Upper lobe of right lung (tissue), 1 donor: ENCODE data around the gene SIVA1. TPM values are rescaled to one million over a fixed set of nuclear protein-coding genes. Genes with fewer than 3 reads are reported as not detected.

Experiments used
- ATAC-seq: fragments of 200-7000 bp; cut with Tn5 transposase; one replicate; pipeline ENCODE4 v1.9.1; 2020; ENCODE audit warnings: mild to moderate bottlenecking, moderate library complexity
- DNase-seq: peaks from one replicate; pipeline ENCODE4 v3.0.0-alpha.2; 2020
- H3K27ac ChIP-seq: fragments of 200-600 bp; one replicate; pipeline ENCODE4 v1.8.0; 2022
- H3K27me3 ChIP-seq: fragments of 200-600 bp; one replicate; pipeline ENCODE4 v1.8.0; 2022; ENCODE audit warnings: mild to moderate bottlenecking
- H3K36me3 ChIP-seq: fragments of 200-600 bp; one replicate; pipeline ENCODE4 v1.8.0; 2022
- H3K4me1 ChIP-seq: fragments of 200-600 bp; one replicate; pipeline ENCODE4 v1.8.0; 2022
- H3K4me3 ChIP-seq: fragments of 200-600 bp; one replicate; pipeline ENCODE4 v1.8.0; 2022; ENCODE audit warnings: mild to moderate bottlenecking
- H3K9me3 ChIP-seq: fragments of 200-600 bp; one replicate; pipeline ENCODE4 v1.8.0; 2022
- intact Hi-C: fragments of 100-400 bp; cut with DNase I; formaldehyde crosslinking; loops from one replicate; pipeline ENCODE4 v1.11.0; 2022
- total RNA-seq: library from RNA; stranded (reverse); fragmentation: NEBNext Ultra II Directional; extraction: Animal tissue kit (Norgen Biotek cat#: 25700); gene quantifications from one replicate; pipeline ENCODE4 v1.2.1, GENCODE V29; 2021
- TF ChIP-seq, protein P1 (sequence below): fragments of 200-600 bp; IDR thresholded peaks from one replicate; pipeline ENCODE4 v1.8.0; 2022; ENCODE audit warnings: antibody characterized with exemption
- donor health status: DM: no; HTN: yes; CAD: no; lungs with severe emphysema.

The SIVA1 gene
- total RNA-seq, 1 donor from 2014 or later = 66.1 TPM

GRCh38 chr14:104729835-104730181 is 23.1 kb upstream of the SIVA1 start:
- no peaks in the 10 kb centered on the region for H3K27me3 ChIP-seq
- H3K4me3 ChIP-seq = no peak overlapping the region
- intact Hi-C loops = no loop called here
- TF ChIP-seq, protein P1, sequence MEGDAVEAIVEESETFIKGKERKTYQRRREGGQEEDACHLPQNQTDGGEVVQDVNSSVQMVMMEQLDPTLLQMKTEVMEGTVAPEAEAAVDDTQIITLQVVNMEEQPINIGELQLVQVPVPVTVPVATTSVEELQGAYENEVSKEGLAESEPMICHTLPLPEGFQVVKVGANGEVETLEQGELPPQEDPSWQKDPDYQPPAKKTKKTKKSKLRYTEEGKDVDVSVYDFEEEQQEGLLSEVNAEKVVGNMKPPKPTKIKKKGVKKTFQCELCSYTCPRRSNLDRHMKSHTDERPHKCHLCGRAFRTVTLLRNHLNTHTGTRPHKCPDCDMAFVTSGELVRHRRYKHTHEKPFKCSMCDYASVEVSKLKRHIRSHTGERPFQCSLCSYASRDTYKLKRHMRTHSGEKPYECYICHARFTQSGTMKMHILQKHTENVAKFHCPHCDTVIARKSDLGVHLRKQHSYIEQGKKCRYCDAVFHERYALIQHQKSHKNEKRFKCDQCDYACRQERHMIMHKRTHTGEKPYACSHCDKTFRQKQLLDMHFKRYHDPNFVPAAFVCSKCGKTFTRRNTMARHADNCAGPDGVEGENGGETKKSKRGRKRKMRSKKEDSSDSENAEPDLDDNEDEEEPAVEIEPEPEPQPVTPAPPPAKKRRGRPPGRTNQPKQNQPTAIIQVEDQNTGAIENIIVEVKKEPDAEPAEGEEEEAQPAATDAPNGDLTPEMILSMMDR = no peak
- H3K4me1 ChIP-seq = peaks cover 10% of the 10 kb centered on the region
- no peak for ATAC-seq
- H3K27ac ChIP-seq = no peak overlapping the region
- no peaks in the 10 kb centered on the region for H3K9me3 ChIP-seq
- no peak for DNase-seq
- H3K36me3 ChIP-seq = no peaks in the 10 kb centered on the region

GRCh38 chr14:104730487-104730886 is 22.5 kb upstream of the SIVA1 start:
- no peak for ATAC-seq
- Histone ChIP-seq H3K27ac (no peak overlapping the region), H3K4me1 (peaks cover 9% of the 10 kb centered on the region)

GRCh38 chr14:104731320-104732294 is 21.3 kb upstream of the SIVA1 start:
- no peaks in the 10 kb centered on the region for H3K27me3 ChIP-seq
- no peaks in the 10 kb centered on the region for H3K9me3 ChIP-seq
- H3K4me3 ChIP-seq = no peak overlapping the region
- H3K4me1 ChIP-seq = peaks cover 21% of the 10 kb centered on the region
- TF ChIP-seq, protein P1 = peak; percentile 27
- no peaks in the 10 kb centered on the region for H3K36me3 ChIP-seq
- H3K27ac ChIP-seq = no peak overlapping the region
- intact Hi-C loops = no loop called here
- no peak for DNase-seq
- no peak for ATAC-seq

More at GRCh38 chr14:104730487-104730886, 22.5 kb upstream of the SIVA1 start:
- Histone ChIP-seq H3K9me3 (no peaks in the 10 kb centered on the region), H3K36me3 (no peaks in the 10 kb centered on the region), H3K27me3 (no peaks in the 10 kb centered on the region), H3K4me3 (no peak overlapping the region)
- intact Hi-C loops = no loop called here
- TF ChIP-seq, protein P1 = no peak
- no peak for DNase-seq

DNA sequence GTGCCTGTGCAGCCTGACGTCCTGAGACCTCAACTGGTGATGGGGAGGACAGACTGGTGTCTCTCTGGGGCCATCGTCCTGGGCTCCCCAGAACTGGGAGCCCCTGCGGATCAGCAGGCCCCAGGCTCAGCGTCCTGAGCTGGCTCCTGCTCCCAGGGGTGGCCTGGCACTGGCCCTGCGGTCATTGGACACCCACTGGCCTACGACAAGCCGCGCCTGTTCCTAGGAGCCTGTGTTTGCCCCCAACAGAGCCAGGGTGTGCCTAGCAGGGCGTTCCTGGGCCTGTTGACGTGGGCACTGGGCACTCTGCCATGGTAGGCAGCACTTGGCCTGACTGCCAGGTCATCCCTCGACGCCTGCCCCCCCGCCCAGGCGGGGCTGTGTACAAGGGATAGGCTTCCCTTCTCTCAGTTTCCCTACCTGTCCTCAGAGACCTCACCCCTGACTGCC is 20.6 kb upstream of the SIVA1 start:
- no peak overlapping the region for H3K27ac ChIP-seq
- H3K9me3 ChIP-seq = no peaks in the 10 kb centered on the region
- TF ChIP-seq, protein P1 = no peak
- H3K4me1 ChIP-seq = peaks cover 28% of the 10 kb centered on the region
- H3K4me3 ChIP-seq = no peak overlapping the region
- H3K36me3 ChIP-seq = no peaks in the 10 kb centered on the region
- intact Hi-C loops = no loop called here
- peak; percentile 36 for ATAC-seq
- H3K27me3 ChIP-seq = no peaks in the 10 kb centered on the region
- peak; percentile 87 for DNase-seq

GRCh38 chr14:104732931-104733681 is 19.8 kb upstream of the SIVA1 start:
- ATAC-seq (peak; percentile 1), DNase-seq (no peak)
- H3K4me1 ChIP-seq = peaks cover 28% of the 10 kb centered on the region
- no peak overlapping the region for H3K4me3 ChIP-seq
- no peak overlapping the region for H3K27ac ChIP-seq
- H3K27me3 ChIP-seq = no peaks in the 10 kb centered on the region
- TF ChIP-seq, protein P1 = no peak
- H3K9me3 ChIP-seq = no peaks in the 10 kb centered on the region
- intact Hi-C loops = no loop called here
- no peaks in the 10 kb centered on the region for H3K36me3 ChIP-seq
